NCI-H2107 treated with DMSO at 0.1 percent for 48 hours (cell line): ENCODE measurements around the gene TMEM51.
"Not testable (repeated sequence)": the region's sequence is repeated elsewhere in the genome, so short reads cannot be mapped to it uniquely, and the experiment has no call there.

Source experiments
- DNase-seq: peaks from one replicate; lab custom pipeline; 2025; ENCODE audit not compliant: unreplicated experiment; lab: John Stamatoyannopoulos, UW

The TMEM51 gene

GRCh38 chr1:15175324-15176094 lies 22.0 kb downstream of the TMEM51 start:
- DNase-seq: not testable (repeated sequence)

GRCh38 chr1:15176120-15176519 lies 22.6 kb downstream of the TMEM51 start:
- no peak for DNase-seq

- no peak for DNase-seq
Observed at GRCh38 chr1:15176898-15177665, 23.5 kb downstream of the TMEM51 start.

DNA sequence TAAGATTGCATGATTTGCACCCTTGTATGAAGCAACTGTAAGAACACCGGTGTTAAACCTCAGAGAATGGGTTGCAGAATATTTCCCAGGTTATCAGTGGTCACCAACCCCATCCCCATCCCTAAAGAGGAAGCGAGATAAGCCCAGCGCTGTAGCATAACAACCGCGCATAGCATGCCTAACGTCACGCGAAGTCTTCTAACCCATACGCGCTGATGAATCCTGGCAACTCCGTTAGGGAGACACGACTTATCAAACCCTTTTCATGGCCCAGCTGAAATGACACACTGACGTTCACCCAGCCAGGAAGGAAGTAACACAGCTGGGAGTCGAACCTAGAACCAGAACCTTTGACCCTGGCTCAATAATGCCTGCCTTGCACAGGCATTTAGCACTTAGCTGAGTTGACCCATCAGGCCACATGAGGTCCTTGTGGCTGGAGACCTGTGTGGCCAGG lies 24.2 kb downstream of the TMEM51 start:
- no peak for DNase-seq

DNA sequence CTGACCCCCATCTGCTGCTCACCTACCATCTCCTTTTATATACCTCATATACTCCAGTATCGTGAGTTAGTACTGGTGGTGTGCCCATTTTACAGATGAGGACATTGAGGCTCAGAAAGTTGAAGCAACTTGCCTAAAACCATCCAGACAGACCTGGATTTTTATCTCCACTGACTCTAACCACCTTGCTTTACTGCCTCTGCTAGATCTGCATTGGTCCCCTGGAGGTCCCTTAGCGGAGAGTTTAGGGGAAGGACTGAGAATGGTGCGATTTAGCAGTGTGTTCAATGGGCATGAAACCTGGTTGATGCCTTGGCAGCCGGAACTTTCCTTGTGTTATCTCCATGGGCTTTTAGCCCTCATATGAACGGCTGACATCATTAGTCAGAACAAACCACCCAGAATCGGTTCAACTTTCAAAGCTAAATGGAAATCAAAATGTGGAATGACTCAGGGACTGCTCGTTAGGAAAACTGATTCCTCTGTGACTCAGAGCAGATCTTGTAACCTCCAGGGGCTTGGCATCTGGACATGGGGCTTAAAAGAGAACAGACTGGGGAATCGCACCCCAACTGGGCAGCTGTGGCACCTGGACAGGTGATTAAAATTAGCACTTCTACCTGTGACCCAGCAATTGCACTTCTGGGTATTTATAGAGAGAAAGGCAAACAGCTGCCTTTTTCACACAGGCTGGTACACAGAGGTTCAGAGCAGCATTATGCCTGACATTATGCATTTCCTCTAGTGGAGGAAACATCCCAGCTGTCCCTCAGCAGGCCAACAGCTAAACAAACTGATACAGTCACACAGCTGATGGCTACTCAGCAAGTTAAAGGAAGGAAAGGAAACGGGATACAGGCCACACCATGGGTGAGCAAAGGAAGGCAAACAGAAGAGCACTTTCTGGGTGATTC lies 25.3 kb downstream of the TMEM51 start:
- peak; percentile 92 for DNase-seq

- DNase-seq: no peak
Observed at GRCh38 chr1:15179485-15179883, 25.9 kb downstream of the TMEM51 start.

GRCh38 chr1:15180189-15180588 lies 26.6 kb downstream of the TMEM51 start:
- no peak for DNase-seq

GRCh38 chr1:15180945-15181523 lies 27.5 kb downstream of the TMEM51 start:
- peak; percentile 48 for DNase-seq

- peak; percentile 48 for DNase-seq
Observed at GRCh38 chr1:15181564-15181963, 28.0 kb downstream of the TMEM51 start.

DNA sequence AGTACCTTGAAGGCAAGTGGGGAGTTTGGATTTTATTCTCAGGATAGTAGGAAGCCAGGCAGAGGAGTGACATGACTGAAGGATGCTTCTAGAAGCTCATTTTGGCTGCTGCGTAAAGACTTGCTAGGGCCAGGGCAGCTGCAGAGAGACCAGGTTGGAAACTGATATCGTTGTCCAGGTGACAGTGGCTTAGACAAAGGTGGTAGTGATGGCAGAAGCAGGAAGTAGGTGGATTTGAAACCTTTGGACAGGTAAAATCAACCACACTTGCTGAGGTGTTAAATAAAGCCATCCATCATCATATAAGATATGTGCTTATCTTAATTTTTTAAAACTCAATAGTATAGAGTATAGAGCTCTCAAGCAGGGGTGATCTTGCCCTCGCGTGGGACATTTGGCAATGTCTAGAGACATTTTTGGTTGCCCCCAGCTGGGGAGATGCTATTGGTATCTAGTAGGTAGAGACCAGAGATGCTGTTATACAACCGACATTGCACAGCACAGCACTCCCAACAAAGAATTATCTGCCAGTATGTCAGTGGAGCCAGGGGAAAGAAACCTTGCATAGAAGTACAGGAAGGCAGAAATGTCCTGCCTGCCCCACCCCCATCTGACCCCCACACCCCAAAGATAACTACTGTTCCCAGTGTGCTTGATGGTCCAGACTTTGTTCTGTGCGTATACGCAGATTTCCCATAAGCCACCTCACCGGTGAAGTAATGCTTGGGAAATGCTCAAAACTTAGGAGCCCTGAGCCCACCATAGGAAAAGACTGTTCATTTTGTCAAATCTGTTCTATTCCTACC lies 31.1 kb downstream of the TMEM51 start:
- DNase-seq: no peak

GRCh38 chr1:15185617-15186016 lies 32.1 kb downstream of the TMEM51 start:
- no peak for DNase-seq

DNA sequence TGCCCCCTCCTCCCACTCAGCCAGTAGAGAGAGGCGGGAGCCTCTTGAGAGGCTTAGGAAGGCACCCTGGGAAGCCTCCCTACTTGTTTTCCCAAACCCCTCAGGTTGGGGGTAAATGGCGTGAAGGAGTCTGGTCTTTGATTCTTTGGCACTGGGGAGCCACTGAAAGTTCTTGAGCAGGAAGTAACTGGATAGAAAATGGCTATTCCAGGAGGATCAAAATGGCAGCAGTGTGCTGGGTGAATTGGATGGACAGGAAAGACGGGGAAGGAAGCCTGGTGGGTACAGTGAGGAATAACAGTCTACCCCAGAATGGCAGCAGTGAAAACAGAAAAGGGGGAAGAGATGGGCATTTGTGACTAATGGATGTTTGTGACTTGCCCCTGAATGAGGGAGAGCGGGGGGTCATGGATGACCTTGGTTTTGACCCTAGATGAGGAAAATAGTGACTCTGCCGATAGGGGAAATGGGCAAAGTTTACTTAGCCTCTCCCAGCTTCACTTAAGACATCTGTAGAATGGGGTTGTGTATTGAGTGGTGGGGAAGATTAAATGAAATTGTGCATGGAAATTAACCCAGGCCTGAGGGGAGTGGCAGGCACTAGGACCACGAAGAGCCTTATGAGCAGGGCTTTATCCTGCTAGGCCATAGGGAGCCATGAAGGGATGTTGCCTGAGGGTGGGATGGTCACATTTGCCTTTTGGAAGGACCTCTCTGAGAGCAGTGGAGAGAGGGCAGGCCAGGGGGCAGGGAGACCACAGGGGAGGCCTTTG lies 32.7 kb downstream of the TMEM51 start:
- no peak for DNase-seq

GRCh38 chr1:15186846-15187151 lies 33.3 kb downstream of the TMEM51 start:
- DNase-seq: no peak

DNA sequence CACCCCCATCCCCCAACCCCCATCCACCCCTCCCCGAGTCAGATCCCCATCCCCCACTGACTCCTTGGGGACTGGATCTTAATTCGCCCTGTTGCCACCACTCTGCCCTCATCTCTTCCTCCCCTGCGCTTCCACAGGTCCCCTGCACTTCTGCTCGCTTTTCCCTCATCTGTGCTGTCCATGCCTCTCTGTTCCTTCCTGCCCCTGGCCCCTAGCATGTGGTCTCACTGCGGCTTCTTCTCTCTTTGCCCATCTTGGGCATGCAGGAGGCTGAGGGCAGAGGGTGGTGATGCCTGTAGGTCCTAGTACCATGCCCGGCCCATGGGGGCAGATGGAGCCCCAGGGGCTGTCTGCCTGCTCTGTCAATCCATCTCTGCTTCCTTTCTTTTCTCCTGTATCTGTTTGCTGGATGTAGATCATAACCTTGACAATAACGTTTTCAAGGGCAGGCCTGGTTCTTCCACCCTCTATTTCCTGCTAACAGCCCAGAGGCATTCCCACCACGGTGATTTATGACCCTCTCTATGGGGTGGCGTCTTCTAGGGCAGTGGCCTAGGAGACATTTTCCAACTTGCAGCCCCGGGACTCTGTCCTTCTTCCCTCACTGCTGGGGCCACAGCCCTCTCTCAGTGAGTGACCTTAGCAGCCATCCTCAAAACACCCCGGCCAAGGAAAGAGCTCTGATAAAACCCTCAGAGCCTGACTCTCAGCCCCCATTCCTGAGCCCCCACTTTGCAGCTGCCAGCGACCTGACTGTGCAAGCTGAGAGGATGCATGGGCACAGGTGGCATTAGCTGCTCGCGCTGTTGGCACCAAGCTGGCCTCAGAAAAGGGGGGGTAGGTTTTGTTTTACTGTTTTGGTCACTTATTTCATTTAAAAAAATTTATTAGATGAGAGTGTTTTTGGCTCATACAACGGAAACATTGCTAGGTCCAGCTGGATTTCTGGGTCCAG lies 33.9 kb downstream of the TMEM51 start:
- no peak for DNase-seq

DNA sequence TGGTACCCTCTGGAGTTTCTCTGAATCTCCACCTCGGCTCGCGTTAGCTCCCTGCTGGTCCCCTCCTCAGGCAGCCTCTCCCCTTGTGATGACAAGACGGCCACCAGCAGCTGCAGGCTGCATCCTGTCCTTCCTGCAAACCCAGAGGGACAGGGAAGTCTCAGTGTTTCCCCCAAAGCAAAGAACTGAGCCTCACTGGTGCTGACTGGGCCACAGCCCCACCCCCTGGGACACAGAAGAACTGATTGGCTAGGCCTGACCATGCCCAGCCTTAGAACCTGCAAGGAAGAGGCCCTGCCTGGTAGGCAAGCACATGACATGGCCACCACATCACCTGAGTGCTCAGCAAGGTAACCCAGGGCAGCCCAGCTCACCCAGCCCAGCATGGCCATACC lies 34.6 kb downstream of the TMEM51 start:
- DNase-seq: no peak

DNA sequence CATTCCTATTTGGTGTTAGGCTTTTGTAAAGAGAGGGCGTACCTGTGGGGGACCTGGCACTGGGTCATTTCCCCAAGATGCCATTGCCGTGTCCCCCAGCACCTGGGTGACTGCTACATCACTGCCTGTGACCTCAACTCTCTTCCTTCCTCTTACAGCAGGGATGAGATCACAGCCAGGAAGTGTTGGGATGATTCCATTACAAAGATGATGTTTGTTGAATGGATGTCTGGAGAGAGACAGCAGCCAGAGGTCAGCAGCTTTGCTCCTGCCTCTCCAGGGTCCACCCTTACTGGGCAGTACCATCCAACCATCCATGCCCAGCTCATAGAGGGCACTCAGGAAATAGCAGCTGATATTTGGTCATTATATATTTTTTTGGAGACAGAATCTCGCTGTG lies 35.1 kb downstream of the TMEM51 start:
- no peak for DNase-seq

DNA sequence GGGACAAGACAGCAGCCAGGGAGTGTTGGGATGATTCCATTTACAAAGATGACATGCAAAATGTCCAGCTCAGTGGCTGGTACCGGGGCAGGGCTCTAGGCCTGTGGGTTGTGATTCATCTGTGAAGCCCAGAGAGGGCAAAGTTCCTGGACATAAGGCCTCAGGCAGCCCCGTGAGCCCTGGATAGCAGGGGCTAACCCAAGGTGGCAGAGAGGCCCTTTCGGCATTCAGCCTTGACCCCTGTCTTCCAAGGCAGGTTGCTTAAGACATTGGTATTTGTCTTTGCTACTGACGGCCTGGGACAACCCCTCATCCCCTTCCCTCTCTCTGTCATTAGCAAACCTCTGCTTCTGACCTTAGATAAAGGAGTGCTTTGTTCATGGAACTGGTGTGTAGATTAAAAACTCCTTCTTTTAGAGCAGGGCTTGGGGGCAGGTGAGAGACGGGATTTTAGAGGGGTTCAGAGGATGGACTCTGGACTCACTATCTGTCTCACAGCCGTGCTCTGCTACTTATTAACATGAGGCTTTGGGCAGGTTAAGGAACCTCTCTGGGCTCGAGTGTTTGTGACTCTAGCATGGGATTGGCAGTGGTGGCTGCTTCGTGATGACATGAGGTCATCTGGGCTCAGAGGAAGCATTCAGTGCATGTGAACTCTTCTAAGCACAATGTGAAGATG lies 36.3 kb downstream of the TMEM51 start:
- DNase-seq: no peak

DNA sequence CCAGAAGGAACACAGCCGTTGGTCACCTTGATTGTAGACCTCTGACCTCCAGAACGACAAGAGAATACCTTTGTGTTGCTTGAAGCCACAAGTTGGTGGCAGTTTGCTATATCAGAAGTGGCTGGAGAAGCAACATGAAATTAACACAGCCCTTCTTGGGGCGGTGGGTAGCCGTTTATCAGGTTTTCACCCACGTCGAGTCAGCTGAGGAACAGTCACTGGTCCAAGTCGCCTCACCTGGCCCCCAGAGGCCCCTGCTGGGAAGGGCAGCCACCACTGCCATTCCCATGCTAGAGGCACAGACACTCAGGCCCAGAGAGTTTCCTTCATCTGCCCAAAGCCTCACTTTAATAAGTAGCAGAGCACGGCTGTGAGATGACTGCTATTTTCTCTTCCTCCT lies 37.7 kb downstream of the TMEM51 start:
- DNase-seq: no peak
